ENCODE measurements around the gene CBARP.

CBARP gene

GRCh38 chr19:1237754-1238368, at the start of gene CBARP:
Gene CBARP, minus strand, starts transcription at chr19:1238005. Its CDS starts 1,905 bp downstream, at chr19:1236100.
- Mint-ChIP-seq H3K4me3 (peak within 1 kb of the TSS; percentile 68), H3K27me3 (peaks cover 49% of the 10 kb centered on the region), H3K9me3 (no peaks in the 10 kb centered on the region), H3K27ac (peak within 1 kb of the TSS; percentile 59), H3K4me1 (ENCODE audit: low read depth) (peaks cover 32% of the 10 kb centered on the region), H3K36me3 (ENCODE audit: low read depth) (peaks cover 8% of the 10 kb centered on the region)
- intact Hi-C loops (cut with micrococcal nuclease), result no loop called here

- Mint-ChIP-seq H3K27ac (no peak overlapping the region), H3K4me3 (peak overlapping the region; percentile 62), H3K4me1 (ENCODE audit: low read depth) (peaks cover 8% of the 10 kb centered on the region), H3K27me3 (peaks cover 71% of the 10 kb centered on the region), H3K36me3 (ENCODE audit: low read depth) (no peaks in the 10 kb centered on the region), H3K9me3 (no peaks in the 10 kb centered on the region)
- intact Hi-C loops (cut with micrococcal nuclease), result no loop called here
Measured at GRCh38 chr19:1286487-1287353, 48.9 kb upstream of the CBARP start.

GRCh38 chr19:1285737-1286360, 48.0 kb upstream of the CBARP start, which contains the start of gene EFNA2:
Gene EFNA2, plus strand, starts transcription at chr19:1285873. Its CDS starts 296 bp downstream, at chr19:1286169.
- peaks cover 71% of the 10 kb centered on the region for H3K27me3 Mint-ChIP-seq

GRCh38 chr19:1284979-1285736, 47.4 kb upstream of the CBARP start:
- peak overlapping the region; percentile 26 for H3K4me3 Mint-ChIP-seq
- peaks cover 15% of the 10 kb centered on the region for H3K4me1 Mint-ChIP-seq (ENCODE audit: low read depth)
- intact Hi-C loops (cut with micrococcal nuclease), result no loop called here
- H3K27ac Mint-ChIP-seq, result no peak overlapping the region
- no peaks in the 10 kb centered on the region for H3K9me3 Mint-ChIP-seq
- H3K36me3 Mint-ChIP-seq (ENCODE audit: low read depth), result peaks cover 6% of the 10 kb centered on the region
- H3K27me3 Mint-ChIP-seq, result peaks cover 69% of the 10 kb centered on the region

More at GRCh38 chr19:1285737-1286360, 48.0 kb upstream of the CBARP start, which contains the start of gene EFNA2:
- Mint-ChIP-seq H3K36me3 (ENCODE audit: low read depth) (no peaks in the 10 kb centered on the region), H3K4me3 (peak within 1 kb of the TSS; percentile 62), H3K4me1 (ENCODE audit: low read depth) (peaks cover 10% of the 10 kb centered on the region), H3K9me3 (no peaks in the 10 kb centered on the region), H3K27ac (no peak within 1 kb of the TSS)
- intact Hi-C loops (cut with micrococcal nuclease), result no loop called here

GRCh38 chr19:1284293-1284978, 46.6 kb upstream of the CBARP start:
- H3K9me3 Mint-ChIP-seq, result no peaks in the 10 kb centered on the region
- intact Hi-C loops (cut with micrococcal nuclease), result no loop called here

GRCh38 chr19:1283917-1284292, 46.1 kb upstream of the CBARP start:
- Mint-ChIP-seq H3K36me3 (ENCODE audit: low read depth) (peaks cover 19% of the 10 kb centered on the region), H3K9me3 (no peaks in the 10 kb centered on the region), H3K27me3 (peaks cover 58% of the 10 kb centered on the region), H3K4me3 (no peak overlapping the region), H3K27ac (no peak overlapping the region), H3K4me1 (ENCODE audit: low read depth) (peaks cover 22% of the 10 kb centered on the region)
- intact Hi-C loops (cut with micrococcal nuclease), result no loop called here

More at GRCh38 chr19:1284293-1284978, 46.6 kb upstream of the CBARP start:
- Mint-ChIP-seq H3K27ac (no peak overlapping the region), H3K27me3 (peaks cover 63% of the 10 kb centered on the region), H3K4me3 (no peak overlapping the region), H3K4me1 (ENCODE audit: low read depth) (peaks cover 22% of the 10 kb centered on the region), H3K36me3 (ENCODE audit: low read depth) (peaks cover 13% of the 10 kb centered on the region)

- intact Hi-C loops (cut with micrococcal nuclease), result no loop called here
- Mint-ChIP-seq H3K9me3 (no peaks in the 10 kb centered on the region), H3K4me3 (no peak overlapping the region), H3K27me3 (peaks cover 52% of the 10 kb centered on the region), H3K4me1 (ENCODE audit: low read depth) (peaks cover 22% of the 10 kb centered on the region), H3K27ac (no peak overlapping the region), H3K36me3 (ENCODE audit: low read depth) (peaks cover 24% of the 10 kb centered on the region)
Measured at GRCh38 chr19:1283207-1283916, 45.6 kb upstream of the CBARP start.

- H3K36me3 Mint-ChIP-seq (ENCODE audit: low read depth), result peaks cover 31% of the 10 kb centered on the region
- no peak overlapping the region for H3K27ac Mint-ChIP-seq
- H3K27me3 Mint-ChIP-seq, result peaks cover 46% of the 10 kb centered on the region
- H3K9me3 Mint-ChIP-seq, result no peaks in the 10 kb centered on the region
- peaks cover 29% of the 10 kb centered on the region for H3K4me1 Mint-ChIP-seq (ENCODE audit: low read depth)
- intact Hi-C loops (cut with micrococcal nuclease), result no loop called here
- no peak overlapping the region for H3K4me3 Mint-ChIP-seq
Measured at GRCh38 chr19:1282588-1283206, 44.9 kb upstream of the CBARP start.

- Mint-ChIP-seq H3K27ac (no peak overlapping the region), H3K27me3 (peaks cover 37% of the 10 kb centered on the region), H3K4me3 (no peak overlapping the region), H3K36me3 (ENCODE audit: low read depth) (peaks cover 40% of the 10 kb centered on the region), H3K9me3 (no peaks in the 10 kb centered on the region), H3K4me1 (ENCODE audit: low read depth) (peaks cover 33% of the 10 kb centered on the region)
- intact Hi-C loops (cut with micrococcal nuclease), result no loop called here
Measured at GRCh38 chr19:1281569-1282287, 43.9 kb upstream of the CBARP start.

- Mint-ChIP-seq H3K27me3 (peaks cover 32% of the 10 kb centered on the region), H3K4me3 (no peak overlapping the region), H3K9me3 (no peaks in the 10 kb centered on the region), H3K4me1 (ENCODE audit: low read depth) (peaks cover 33% of the 10 kb centered on the region), H3K36me3 (ENCODE audit: low read depth) (peaks cover 44% of the 10 kb centered on the region), H3K27ac (no peak overlapping the region)
- intact Hi-C loops (cut with micrococcal nuclease), result no loop called here
Measured at GRCh38 chr19:1280636-1281568, 43.1 kb upstream of the CBARP start.

GRCh38 chr19:1279782-1280341, 42.1 kb upstream of the CBARP start:
- peaks cover 27% of the 10 kb centered on the region for H3K27me3 Mint-ChIP-seq
- H3K36me3 Mint-ChIP-seq (ENCODE audit: low read depth), result peaks cover 51% of the 10 kb centered on the region
- intact Hi-C loops (cut with micrococcal nuclease), result loop anchor here (1.0 kb wide), 1 partner anchor 92 kb away; no protein-coding TSS in a partner anchor
- no peak overlapping the region for H3K27ac Mint-ChIP-seq
- peaks cover 37% of the 10 kb centered on the region for H3K4me1 Mint-ChIP-seq (ENCODE audit: low read depth)
- H3K4me3 Mint-ChIP-seq, result no peak overlapping the region
- no peaks in the 10 kb centered on the region for H3K9me3 Mint-ChIP-seq

All from dendritic cell treated with granulocyte-macrophage colony-stimulating factor and Interleukin-4, amounts not matched to agents 40 ng/mL and 50 ng/mL, for 4 days (primary cell).